ENCODE results near the gene DPYSL5.

GRCh38 chr2:26933431-26934334 is 85.8 kb downstream of the DPYSL5 start:
- TF ChIP-seq CTCF (conservative IDR thresholded peaks at IDR 0.05 in 1 of 2, IDR thresholded peaks at IDR 0.05 in 1 of 2; ENCODE audit: low read depth in 1 of 2, low read length in 2 of 2) (no peak), EZH2 (IDR thresholded peaks at IDR 0.05; ENCODE audit: low read length, missing control alignments) (no peak)
